ENCODE results near the gene RFX1.
A peak's percentile ranks its signal among the peaks of the same experiment; 100 is the strongest.
"Not testable (repeated sequence)": the region's sequence is repeated elsewhere in the genome, so short reads cannot be mapped to it uniquely, and the experiment has no call there.

RFX1 gene

GRCh38 chr19:13981021-13981420 is 25.1 kb downstream of the RFX1 start:
- Histone ChIP-seq H3K27me3 (ENCODE audit: control insufficient read depth in 5 of 5, insufficient read depth in 4 of 5, low read length in 5 of 5) (peaks cover 0 to 3% (median 0%) of the 10 kb centered on the region in 5 donors), H3K4me1 (ENCODE audit: control insufficient read depth in 5 of 5, insufficient read depth in 5 of 5, low read length in 5 of 5) (peaks cover 0 to 33% (median 20%) of the 10 kb centered on the region in 5 donors), H3K27ac (ENCODE audit: low read depth, low read length) (no peak overlapping the region), H3K36me3 (ENCODE audit: control insufficient read depth in 5 of 5, insufficient read depth in 5 of 5, low read length in 5 of 5) (peaks cover 0 to 30% (median 20%) of the 10 kb centered on the region in 5 donors), H3K9me3 (ENCODE audit: control insufficient read depth in 5 of 5, low read length in 5 of 5) (no peaks in the 10 kb centered on the region), H3K4me3 (ENCODE audit: low read depth in 1 of 5, low read length in 5 of 5) (no peak overlapping the region), H3K9ac (ENCODE audit: low read length in 5 of 5) (no peak overlapping the region)

DNA sequence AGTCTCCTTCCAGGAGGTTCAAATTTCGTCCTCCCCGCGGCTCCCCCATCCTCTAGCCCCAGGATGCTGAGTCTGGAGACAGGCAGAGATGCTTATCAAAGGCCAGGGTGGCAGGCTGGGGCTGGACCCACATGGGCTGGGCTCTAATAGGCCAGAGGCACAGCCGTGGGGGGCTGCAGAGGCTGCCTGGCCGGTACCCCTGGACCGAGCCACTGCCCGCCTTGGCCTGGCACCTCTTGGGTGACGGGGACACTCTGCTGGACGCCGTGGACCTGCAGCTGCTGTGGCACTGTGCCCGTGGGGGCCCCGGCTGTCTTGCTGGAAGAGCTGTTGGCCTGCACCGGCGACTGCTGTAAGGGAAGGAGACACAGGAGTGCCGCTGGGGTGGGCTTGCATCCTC is 25.8 kb downstream of the RFX1 start:
- Histone ChIP-seq H3K9ac (ENCODE audit: low read length in 5 of 5) (no peak overlapping the region), H3K4me1 (ENCODE audit: control insufficient read depth in 5 of 5, insufficient read depth in 5 of 5, low read length in 5 of 5) (peaks cover 0 to 26% (median 17%) of the 10 kb centered on the region in 5 donors), H3K4me3 (ENCODE audit: low read depth in 1 of 5, low read length in 5 of 5) (no peak overlapping the region), H3K36me3 (ENCODE audit: control insufficient read depth in 5 of 5, insufficient read depth in 5 of 5, low read length in 5 of 5) (peaks cover 0 to 37% (median 26%) of the 10 kb centered on the region in 5 donors), H3K9me3 (ENCODE audit: control insufficient read depth in 5 of 5, low read length in 5 of 5) (no peaks in the 10 kb centered on the region), H3K27me3 (ENCODE audit: control insufficient read depth in 5 of 5, insufficient read depth in 4 of 5, low read length in 5 of 5) (peaks cover 0 to 3% (median 0%) of the 10 kb centered on the region in 5 donors), H3K27ac (ENCODE audit: low read depth, low read length) (no peak overlapping the region)

- Histone ChIP-seq H3K4me3 (ENCODE audit: low read depth in 1 of 5, low read length in 5 of 5) (peak overlapping the region in 2 of 5 donors; percentile 53 to 57), H3K27ac (ENCODE audit: low read depth, low read length) (no peak overlapping the region), H3K27me3 (ENCODE audit: control insufficient read depth in 5 of 5, insufficient read depth in 4 of 5, low read length in 5 of 5) (peaks cover 0 to 3% (median 0%) of the 10 kb centered on the region in 5 donors), H3K36me3 (ENCODE audit: control insufficient read depth in 5 of 5, insufficient read depth in 5 of 5, low read length in 5 of 5) (peaks cover 0 to 39% (median 27%) of the 10 kb centered on the region in 5 donors), H3K9ac (ENCODE audit: low read length in 5 of 5) (peak overlapping the region in 1 of 5 donors; percentile 21), H3K9me3 (ENCODE audit: control insufficient read depth in 5 of 5, low read length in 5 of 5) (no peaks in the 10 kb centered on the region), H3K4me1 (ENCODE audit: control insufficient read depth in 5 of 5, insufficient read depth in 5 of 5, low read length in 5 of 5) (peaks cover 0 to 25% (median 17%) of the 10 kb centered on the region in 5 donors)
These were observed 26.4 kb downstream of the RFX1 start for GRCh38 chr19:13979686-13980085.

- peaks cover 0 to 43% (median 30%) of the 10 kb centered on the region in 5 donors for H3K36me3 ChIP-seq (ENCODE audit: control insufficient read depth in 5 of 5, insufficient read depth in 5 of 5, low read length in 5 of 5)
- H3K27me3 ChIP-seq (ENCODE audit: control insufficient read depth in 5 of 5, insufficient read depth in 4 of 5, low read length in 5 of 5), result peaks cover 0 to 3% (median 0%) of the 10 kb centered on the region in 5 donors
- peak overlapping the region in 2 of 5 donors; percentile 12 to 21 for H3K9ac ChIP-seq (ENCODE audit: low read length in 5 of 5)
- no peak overlapping the region for H3K27ac ChIP-seq (ENCODE audit: low read depth, low read length)
- peak overlapping the region in 4 of 5 donors; percentile 22 to 57 (median 48) for H3K4me3 ChIP-seq (ENCODE audit: low read depth in 1 of 5, low read length in 5 of 5)
- H3K4me1 ChIP-seq (ENCODE audit: control insufficient read depth in 5 of 5, insufficient read depth in 5 of 5, low read length in 5 of 5), result peaks cover 0 to 25% (median 17%) of the 10 kb centered on the region in 5 donors
- no peaks in the 10 kb centered on the region for H3K9me3 ChIP-seq (ENCODE audit: control insufficient read depth in 5 of 5, low read length in 5 of 5)
These were observed 26.9 kb downstream of the RFX1 start for GRCh38 chr19:13979244-13979615.

- Histone ChIP-seq H3K36me3 (ENCODE audit: control insufficient read depth in 5 of 5, insufficient read depth in 5 of 5, low read length in 5 of 5) (peaks cover 0 to 49% (median 34%) of the 10 kb centered on the region in 5 donors), H3K4me3 (ENCODE audit: low read depth in 1 of 5, low read length in 5 of 5) (peak overlapping the region in 4 of 5 donors; percentile 44 to 57 (median 48)), H3K27ac (ENCODE audit: low read depth, low read length) (no peak overlapping the region), H3K4me1 (ENCODE audit: control insufficient read depth in 5 of 5, insufficient read depth in 5 of 5, low read length in 5 of 5) (peaks cover 0 to 25% (median 17%) of the 10 kb centered on the region in 5 donors), H3K9ac (ENCODE audit: low read length in 5 of 5) (peak overlapping the region in 3 of 5 donors; percentile 12 to 47 (median 21)), H3K9me3 (ENCODE audit: control insufficient read depth in 5 of 5, low read length in 5 of 5) (no peaks in the 10 kb centered on the region), H3K27me3 (ENCODE audit: control insufficient read depth in 5 of 5, insufficient read depth in 4 of 5, low read length in 5 of 5) (peaks cover 0 to 3% (median 0%) of the 10 kb centered on the region in 5 donors)
These were observed 27.5 kb downstream of the RFX1 start for GRCh38 chr19:13978351-13979243.

GRCh38 chr19:13977803-13978202 is 28.3 kb downstream of the RFX1 start:
- no peaks in the 10 kb centered on the region for H3K9me3 ChIP-seq (ENCODE audit: control insufficient read depth in 5 of 5, low read length in 5 of 5)
- no peak overlapping the region for H3K27ac ChIP-seq (ENCODE audit: low read depth, low read length)
- peak overlapping the region in 1 of 5 donors; percentile 57 for H3K4me3 ChIP-seq (ENCODE audit: low read depth in 1 of 5, low read length in 5 of 5)
- peak overlapping the region in 1 of 5 donors; percentile 47 for H3K9ac ChIP-seq (ENCODE audit: low read length in 5 of 5)
- H3K27me3 ChIP-seq (ENCODE audit: control insufficient read depth in 5 of 5, insufficient read depth in 4 of 5, low read length in 5 of 5), result peaks cover 0 to 3% (median 0%) of the 10 kb centered on the region in 5 donors
- peaks cover 0 to 25% (median 17%) of the 10 kb centered on the region in 5 donors for H3K4me1 ChIP-seq (ENCODE audit: control insufficient read depth in 5 of 5, insufficient read depth in 5 of 5, low read length in 5 of 5)
- H3K36me3 ChIP-seq (ENCODE audit: control insufficient read depth in 5 of 5, insufficient read depth in 5 of 5, low read length in 5 of 5), result peaks cover 0 to 53% (median 35%) of the 10 kb centered on the region in 5 donors

GRCh38 chr19:13976446-13976845 is 29.7 kb downstream of the RFX1 start:
- Histone ChIP-seq H3K4me3 (ENCODE audit: low read depth in 1 of 5, low read length in 5 of 5) (no peak overlapping the region), H3K9me3 (ENCODE audit: control insufficient read depth in 5 of 5, low read length in 5 of 5) (no peaks in the 10 kb centered on the region), H3K27ac (ENCODE audit: low read depth, low read length) (no peak overlapping the region), H3K9ac (ENCODE audit: low read length in 5 of 5) (no peak overlapping the region), H3K36me3 (ENCODE audit: control insufficient read depth in 5 of 5, insufficient read depth in 5 of 5, low read length in 5 of 5) (peaks cover 0 to 53% (median 33%) of the 10 kb centered on the region in 5 donors), H3K27me3 (ENCODE audit: control insufficient read depth in 5 of 5, insufficient read depth in 4 of 5, low read length in 5 of 5) (peaks cover 0 to 3% (median 0%) of the 10 kb centered on the region in 5 donors), H3K4me1 (ENCODE audit: control insufficient read depth in 5 of 5, insufficient read depth in 5 of 5, low read length in 5 of 5) (peaks cover 0 to 19% (median 16%) of the 10 kb centered on the region in 5 donors)

DNA sequence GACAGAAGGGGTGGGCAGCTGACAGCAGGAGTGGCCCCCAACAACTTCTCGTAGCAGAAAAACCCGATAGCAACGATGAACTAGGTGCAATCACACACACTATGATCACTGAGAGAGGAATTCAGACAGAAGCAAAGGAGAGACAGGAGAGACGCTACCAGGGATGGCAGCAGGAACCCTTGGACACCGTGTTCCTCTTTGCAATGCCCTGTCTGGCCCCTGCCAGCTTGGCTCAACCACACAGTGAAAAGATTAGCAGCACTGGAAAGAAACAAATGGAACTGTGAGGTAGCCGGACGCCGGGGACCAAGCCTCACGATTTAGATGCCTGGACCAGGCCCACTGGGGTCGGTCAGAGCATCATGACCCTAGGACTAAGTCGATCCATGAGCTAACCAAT is 30.2 kb downstream of the RFX1 start:
- H3K4me1 ChIP-seq (ENCODE audit: control insufficient read depth in 5 of 5, insufficient read depth in 5 of 5, low read length in 5 of 5), result peaks cover 0 to 19% (median 15%) of the 10 kb centered on the region in 5 donors
- no peaks in the 10 kb centered on the region for H3K9me3 ChIP-seq (ENCODE audit: control insufficient read depth in 5 of 5, low read length in 5 of 5)
- no peak overlapping the region for H3K27ac ChIP-seq (ENCODE audit: low read depth, low read length)
- peaks cover 0 to 57% (median 37%) of the 10 kb centered on the region in 5 donors for H3K36me3 ChIP-seq (ENCODE audit: control insufficient read depth in 5 of 5, insufficient read depth in 5 of 5, low read length in 5 of 5)
- no peak overlapping the region for H3K4me3 ChIP-seq (ENCODE audit: low read depth in 1 of 5, low read length in 5 of 5)
- peaks cover 0 to 3% (median 0%) of the 10 kb centered on the region in 5 donors for H3K27me3 ChIP-seq (ENCODE audit: control insufficient read depth in 5 of 5, insufficient read depth in 4 of 5, low read length in 5 of 5)
- H3K9ac ChIP-seq (ENCODE audit: low read length in 5 of 5), result no peak overlapping the region

- H3K36me3 ChIP-seq (ENCODE audit: control insufficient read depth in 5 of 5, insufficient read depth in 5 of 5, low read length in 5 of 5), result peaks cover 0 to 62% (median 43%) of the 10 kb centered on the region in 5 donors
- peaks cover 0 to 9% (median 7%) of the 10 kb centered on the region in 5 donors for H3K4me1 ChIP-seq (ENCODE audit: control insufficient read depth in 5 of 5, insufficient read depth in 5 of 5, low read length in 5 of 5)
- no peak overlapping the region for H3K4me3 ChIP-seq (ENCODE audit: low read depth in 1 of 5, low read length in 5 of 5)
- H3K9me3 ChIP-seq (ENCODE audit: control insufficient read depth in 5 of 5, low read length in 5 of 5), result no peaks in the 10 kb centered on the region
- H3K27me3 ChIP-seq (ENCODE audit: control insufficient read depth in 5 of 5, insufficient read depth in 4 of 5, low read length in 5 of 5), result no peaks in the 10 kb centered on the region
- H3K27ac ChIP-seq (ENCODE audit: low read depth, low read length), result no peak overlapping the region
- H3K9ac ChIP-seq (ENCODE audit: low read length in 5 of 5), result no peak overlapping the region
These were observed 32.0 kb downstream of the RFX1 start for GRCh38 chr19:13974073-13974472.

DNA sequence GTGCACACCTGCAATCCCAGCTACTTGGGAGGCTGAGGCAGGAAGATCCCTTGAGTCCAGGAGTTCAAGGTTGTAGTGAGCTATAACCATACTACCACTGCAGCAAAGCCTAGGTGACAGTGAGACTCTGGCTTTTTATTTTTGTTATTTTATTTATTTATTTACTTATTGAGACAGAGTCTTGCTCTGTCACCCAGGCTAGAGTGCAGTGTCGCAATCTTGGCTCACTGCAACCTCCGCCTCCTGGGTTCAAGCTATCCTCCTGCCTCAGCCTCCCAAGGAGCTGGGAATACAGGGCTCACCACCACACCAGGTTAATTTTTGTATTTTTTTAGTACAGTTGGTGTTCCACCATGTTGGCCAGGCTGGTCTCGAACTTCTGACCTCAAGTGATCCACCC is 32.6 kb downstream of the RFX1 start:
- not testable (repeated sequence) for H3K4me3 ChIP-seq (ENCODE audit: low read depth in 1 of 5, low read length in 5 of 5); H3K9ac ChIP-seq (ENCODE audit: low read length in 5 of 5); H3K27me3 ChIP-seq (ENCODE audit: control insufficient read depth in 5 of 5, insufficient read depth in 4 of 5, low read length in 5 of 5); H3K9me3 ChIP-seq (ENCODE audit: control insufficient read depth in 5 of 5, low read length in 5 of 5); H3K4me1 ChIP-seq (ENCODE audit: control insufficient read depth in 5 of 5, insufficient read depth in 5 of 5, low read length in 5 of 5); H3K27ac ChIP-seq (ENCODE audit: low read depth, low read length)
- H3K36me3 ChIP-seq (ENCODE audit: control insufficient read depth in 5 of 5, insufficient read depth in 5 of 5, low read length in 5 of 5), result peaks cover 0 to 68% (median 49%) of the 10 kb centered on the region in 5 donors

Data from subcutaneous abdominal adipose tissue (tissue), 5 donors.